Activated CD8-positive, alpha-beta memory T cell treated with anti-CD3 and anti-CD28 coated beads, Interleukin-2, amount 10 ng/mL, durations not matched to agents 7 days and 5 days (primary cell): ENCODE data around the gene USP15. TPM values are rescaled to one million over a fixed set of nuclear protein-coding genes. Genes with fewer than 3 reads are reported as not detected.

ENCODE experiments used
- ATAC-seq: fragments of 150-1000 bp; cut with Tn5 transposase; one replicate; pipeline ENCODE4 v1.10.0; 2021; ENCODE audit warnings: moderate library complexity
- CTCF ChIA-PET: fragments of 350-600 bp; sonication (Branson Sonifier 250); formaldehyde crosslinking; loops from one replicate; lab custom pipeline; 2021; ENCODE audit warnings: antibody characterized with exemption; lab: Charles Lee
- DNase-seq: peaks from one replicate; pipeline ENCODE4 v3.0.0-alpha.2; 2020
- H3K27ac Mint-ChIP-seq: one replicate; pipeline ENCODE4 v1.8.0; 2021; ENCODE audit warnings: mild to moderate bottlenecking, mixed read lengths
- H3K27me3 Mint-ChIP-seq: one replicate; pipeline ENCODE4 v1.8.0; 2021; ENCODE audit warnings: mixed read lengths
- H3K36me3 Mint-ChIP-seq: one replicate; pipeline ENCODE4 v1.8.0; 2021; ENCODE audit warnings: mild to moderate bottlenecking, mixed read lengths
- H3K4me1 Mint-ChIP-seq: one replicate; pipeline ENCODE4 v1.8.0; 2021; ENCODE audit warnings: mixed read lengths
- H3K4me3 Mint-ChIP-seq: one replicate; pipeline ENCODE4 v1.8.0; 2021; ENCODE audit warnings: mild to moderate bottlenecking, moderate library complexity, mixed read lengths
- H3K9me3 Mint-ChIP-seq: one replicate; pipeline ENCODE4 v1.8.0; 2022; ENCODE audit warnings: low read depth, mixed read lengths
- total RNA-seq, 2 experiments: library from RNA; stranded (reverse); gene quantifications; one replicate each; pipeline ENCODE4 v1.2.3, GENCODE V29; 2021

Gene USP15
- total RNA-seq, 2 experiments from 2014 or later: 126 to 161 TPM

- CTCF ChIA-PET: no interaction called here
- H3K27me3 Mint-ChIP-seq: no peaks in the 10 kb centered on the region
- H3K4me1 Mint-ChIP-seq: peaks cover 33% of the 10 kb centered on the region
- peaks cover 80% of the 10 kb centered on the region for H3K36me3 Mint-ChIP-seq
- H3K9me3 Mint-ChIP-seq: peaks cover 2% of the 10 kb centered on the region
- no peak for DNase-seq
- no peak for ATAC-seq
- H3K4me3 Mint-ChIP-seq: no peak overlapping the region
- H3K27ac Mint-ChIP-seq: peak overlapping the region; percentile 64
Measured at GRCh38 chr12:62297321-62297720, 37.1 kb downstream of the USP15 start.

GRCh38 chr12:62299617-62300016 lies 39.4 kb downstream of the USP15 start:
- ATAC-seq (no peak), DNase-seq (no peak)
- Mint-ChIP-seq H3K9me3 (peaks cover 6% of the 10 kb centered on the region), H3K27ac (no peak overlapping the region), H3K4me1 (peaks cover 26% of the 10 kb centered on the region), H3K4me3 (no peak overlapping the region), H3K27me3 (no peaks in the 10 kb centered on the region), H3K36me3 (peaks cover 94% of the 10 kb centered on the region)
- CTCF ChIA-PET: no interaction called here

GRCh38 chr12:62301080-62301798 lies 41.0 kb downstream of the USP15 start:
- Mint-ChIP-seq H3K4me3 (no peak overlapping the region), H3K36me3 (peaks cover 93% of the 10 kb centered on the region), H3K4me1 (peaks cover 28% of the 10 kb centered on the region), H3K9me3 (peaks cover 12% of the 10 kb centered on the region), H3K27ac (no peak overlapping the region), H3K27me3 (no peaks in the 10 kb centered on the region)
- no peak for ATAC-seq
- DNase-seq: no peak
- CTCF ChIA-PET: interaction anchor here (1.3 kb wide), 1 partner anchor 32 kb away, joined by 3 read pairs; no protein-coding TSS in a partner anchor

GRCh38 chr12:62301799-62302133 lies 41.6 kb downstream of the USP15 start:
- DNase-seq: no peak
- no peak for ATAC-seq
- Mint-ChIP-seq H3K36me3 (peaks cover 93% of the 10 kb centered on the region), H3K9me3 (peaks cover 12% of the 10 kb centered on the region), H3K4me1 (peaks cover 31% of the 10 kb centered on the region), H3K27me3 (no peaks in the 10 kb centered on the region), H3K27ac (no peak overlapping the region), H3K4me3 (no peak overlapping the region)
- CTCF ChIA-PET: interaction anchor here (1.3 kb wide), 1 partner anchor 31 kb away, joined by 3 read pairs; no protein-coding TSS in a partner anchor

GRCh38 chr12:62304560-62304959 lies 44.4 kb downstream of the USP15 start:
- no peak for ATAC-seq
- Mint-ChIP-seq H3K27ac (no peak overlapping the region), H3K4me1 (peaks cover 36% of the 10 kb centered on the region), H3K4me3 (no peak overlapping the region), H3K27me3 (no peaks in the 10 kb centered on the region), H3K9me3 (peaks cover 10% of the 10 kb centered on the region), H3K36me3 (peaks cover 84% of the 10 kb centered on the region)
- DNase-seq: no peak
- CTCF ChIA-PET: no interaction called here

GRCh38 chr12:62305778-62306177 lies 45.6 kb downstream of the USP15 start:
- H3K9me3 Mint-ChIP-seq: peaks cover 10% of the 10 kb centered on the region
- CTCF ChIA-PET: no interaction called here
- H3K27me3 Mint-ChIP-seq: no peaks in the 10 kb centered on the region
- DNase-seq (no peak), ATAC-seq (no peak)
- H3K4me1 Mint-ChIP-seq: peaks cover 36% of the 10 kb centered on the region
- H3K27ac Mint-ChIP-seq: no peak overlapping the region
- H3K36me3 Mint-ChIP-seq: peaks cover 81% of the 10 kb centered on the region
- H3K4me3 Mint-ChIP-seq: no peak overlapping the region

- Mint-ChIP-seq H3K27me3 (no peaks in the 10 kb centered on the region), H3K36me3 (peaks cover 76% of the 10 kb centered on the region), H3K4me1 (peaks cover 34% of the 10 kb centered on the region), H3K4me3 (no peak overlapping the region), H3K27ac (no peak overlapping the region), H3K9me3 (peaks cover 10% of the 10 kb centered on the region)
- CTCF ChIA-PET: no interaction called here
- DNase-seq (no peak), ATAC-seq (no peak)
Measured at GRCh38 chr12:62306569-62307530, 46.6 kb downstream of the USP15 start.

GRCh38 chr12:62308201-62308600 lies 48.0 kb downstream of the USP15 start:
- Mint-ChIP-seq H3K27ac (no peak overlapping the region), H3K27me3 (no peaks in the 10 kb centered on the region), H3K36me3 (peaks cover 67% of the 10 kb centered on the region), H3K4me3 (no peak overlapping the region), H3K4me1 (peaks cover 36% of the 10 kb centered on the region), H3K9me3 (peaks cover 8% of the 10 kb centered on the region)
- DNase-seq (no peak), ATAC-seq (no peak)
- CTCF ChIA-PET: no interaction called here

- Mint-ChIP-seq H3K27ac (no peak overlapping the region), H3K36me3 (peaks cover 44% of the 10 kb centered on the region), H3K4me3 (no peak overlapping the region), H3K27me3 (no peaks in the 10 kb centered on the region), H3K4me1 (peaks cover 25% of the 10 kb centered on the region), H3K9me3 (no peaks in the 10 kb centered on the region)
- CTCF ChIA-PET: no interaction called here
- DNase-seq (no peak), ATAC-seq (no peak)
Measured at GRCh38 chr12:62313727-62314380, 53.6 kb downstream of the USP15 start.

- Mint-ChIP-seq H3K27ac (no peak overlapping the region), H3K27me3 (no peaks in the 10 kb centered on the region), H3K36me3 (peaks cover 46% of the 10 kb centered on the region), H3K4me1 (peaks cover 13% of the 10 kb centered on the region), H3K4me3 (no peak overlapping the region), H3K9me3 (no peaks in the 10 kb centered on the region)
- ATAC-seq (no peak), DNase-seq (no peak)
- CTCF ChIA-PET: interaction anchor here (1.3 to 1.7 kb wide), 2 partner anchors 9 to 101 kb away, joined by 4 read pairs; no protein-coding TSS in a partner anchor
Measured at GRCh38 chr12:62317017-62317416, 56.8 kb downstream of the USP15 start.

- Mint-ChIP-seq H3K36me3 (peaks cover 59% of the 10 kb centered on the region), H3K27me3 (no peaks in the 10 kb centered on the region), H3K4me1 (peaks cover 12% of the 10 kb centered on the region), H3K27ac (no peak overlapping the region), H3K9me3 (no peaks in the 10 kb centered on the region), H3K4me3 (no peak overlapping the region)
- CTCF ChIA-PET: interaction anchor here (1.0 kb wide), 1 partner anchor 117 kb away, joined by 3 read pairs; no protein-coding TSS in a partner anchor
- DNase-seq (no peak), ATAC-seq (no peak)
Measured at GRCh38 chr12:62319058-62319457, 58.9 kb downstream of the USP15 start.

- peaks cover 12% of the 10 kb centered on the region for H3K4me1 Mint-ChIP-seq
Measured at GRCh38 chr12:62320054-62320453, 59.9 kb downstream of the USP15 start.

GRCh38 chr12:62323386-62323785 lies 63.2 kb downstream of the USP15 start:
- no peaks in the 10 kb centered on the region for H3K9me3 Mint-ChIP-seq
- peaks cover 8% of the 10 kb centered on the region for H3K4me1 Mint-ChIP-seq
- no peak overlapping the region for H3K27ac Mint-ChIP-seq
- H3K27me3 Mint-ChIP-seq: no peaks in the 10 kb centered on the region
- DNase-seq (no peak), ATAC-seq (no peak)
- CTCF ChIA-PET: no interaction called here
- H3K4me3 Mint-ChIP-seq: no peak overlapping the region
- H3K36me3 Mint-ChIP-seq: peaks cover 49% of the 10 kb centered on the region

More at GRCh38 chr12:62320054-62320453, 59.9 kb downstream of the USP15 start:
- no peak for DNase-seq
- ATAC-seq: no peak
- CTCF ChIA-PET: interaction anchor here (1.0 kb wide), 1 partner anchor 116 kb away, joined by 3 read pairs; no protein-coding TSS in a partner anchor
- Mint-ChIP-seq H3K27me3 (no peaks in the 10 kb centered on the region), H3K4me3 (no peak overlapping the region), H3K36me3 (peaks cover 56% of the 10 kb centered on the region), H3K27ac (no peak overlapping the region), H3K9me3 (no peaks in the 10 kb centered on the region)
